GM12874 (cell line): Measurements from ENCODE around the gene TATDN2.

Source experiments
- TF ChIP-seq, protein P1 (sequence below): IDR thresholded peaks from 2 replicates; pipeline ENCODE4 v1.5.1; 2011; ENCODE audit warnings: low read depth, mild to moderate bottlenecking, control low read depth, low read length, moderate library complexity; ENCODE audit not compliant: insufficient read depth

The TATDN2 gene

DNA sequence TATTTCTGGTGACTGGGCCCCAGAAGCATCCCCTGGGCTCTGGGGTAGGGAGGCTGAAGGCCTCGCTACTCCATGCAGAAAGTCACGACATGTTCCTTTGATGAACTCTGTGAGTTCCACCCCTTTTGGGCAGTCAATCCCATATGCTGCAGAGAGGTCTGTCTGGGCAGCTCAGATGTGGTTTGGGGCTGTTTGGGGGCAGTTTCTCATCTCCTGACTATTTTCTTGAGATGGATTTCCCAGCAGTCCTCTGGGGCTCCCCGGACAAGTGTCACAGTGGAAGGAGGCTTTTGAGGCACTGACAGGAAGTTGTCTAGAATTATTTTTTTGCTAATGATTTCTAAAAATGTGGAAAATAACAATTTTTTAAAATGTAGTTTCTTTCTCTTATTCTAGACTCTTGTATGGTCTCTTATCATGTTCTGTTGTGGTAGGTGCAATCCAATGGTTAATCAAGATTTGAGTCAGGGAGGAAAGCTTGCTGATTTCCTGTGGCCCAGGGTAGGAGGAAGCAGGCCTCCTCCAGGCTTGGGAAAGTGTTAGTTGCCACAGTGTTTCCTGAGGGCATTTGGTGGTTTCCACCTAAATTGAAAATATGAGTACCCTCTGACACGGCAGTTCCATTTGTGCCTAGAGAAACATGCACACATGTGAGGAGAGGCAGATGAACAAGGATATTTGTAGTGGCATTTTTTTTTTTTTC lies 19.9 kb upstream of the TATDN2 start:
- TF ChIP-seq, protein P1, sequence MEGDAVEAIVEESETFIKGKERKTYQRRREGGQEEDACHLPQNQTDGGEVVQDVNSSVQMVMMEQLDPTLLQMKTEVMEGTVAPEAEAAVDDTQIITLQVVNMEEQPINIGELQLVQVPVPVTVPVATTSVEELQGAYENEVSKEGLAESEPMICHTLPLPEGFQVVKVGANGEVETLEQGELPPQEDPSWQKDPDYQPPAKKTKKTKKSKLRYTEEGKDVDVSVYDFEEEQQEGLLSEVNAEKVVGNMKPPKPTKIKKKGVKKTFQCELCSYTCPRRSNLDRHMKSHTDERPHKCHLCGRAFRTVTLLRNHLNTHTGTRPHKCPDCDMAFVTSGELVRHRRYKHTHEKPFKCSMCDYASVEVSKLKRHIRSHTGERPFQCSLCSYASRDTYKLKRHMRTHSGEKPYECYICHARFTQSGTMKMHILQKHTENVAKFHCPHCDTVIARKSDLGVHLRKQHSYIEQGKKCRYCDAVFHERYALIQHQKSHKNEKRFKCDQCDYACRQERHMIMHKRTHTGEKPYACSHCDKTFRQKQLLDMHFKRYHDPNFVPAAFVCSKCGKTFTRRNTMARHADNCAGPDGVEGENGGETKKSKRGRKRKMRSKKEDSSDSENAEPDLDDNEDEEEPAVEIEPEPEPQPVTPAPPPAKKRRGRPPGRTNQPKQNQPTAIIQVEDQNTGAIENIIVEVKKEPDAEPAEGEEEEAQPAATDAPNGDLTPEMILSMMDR = no peak

DNA sequence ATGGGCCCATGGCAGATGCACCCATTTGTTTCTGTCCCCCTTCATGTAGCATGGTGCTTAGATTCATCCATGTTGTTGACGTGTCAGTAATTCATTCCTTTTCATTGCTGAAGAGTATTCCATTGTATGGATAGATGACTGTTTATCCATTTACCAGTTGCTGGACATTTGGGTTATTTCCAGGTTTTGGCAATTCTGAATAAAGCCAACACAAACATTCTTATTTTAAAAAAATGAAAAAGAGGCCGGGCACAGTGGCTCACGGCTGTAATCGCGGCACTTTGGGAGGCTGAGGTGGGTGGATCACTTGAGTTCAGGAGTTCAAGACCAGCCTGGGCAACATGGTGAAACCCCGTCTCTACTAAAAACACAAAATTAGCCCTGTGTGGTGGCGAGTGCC lies 18.7 kb upstream of the TATDN2 start:
- TF ChIP-seq, protein P1 = no peak

DNA sequence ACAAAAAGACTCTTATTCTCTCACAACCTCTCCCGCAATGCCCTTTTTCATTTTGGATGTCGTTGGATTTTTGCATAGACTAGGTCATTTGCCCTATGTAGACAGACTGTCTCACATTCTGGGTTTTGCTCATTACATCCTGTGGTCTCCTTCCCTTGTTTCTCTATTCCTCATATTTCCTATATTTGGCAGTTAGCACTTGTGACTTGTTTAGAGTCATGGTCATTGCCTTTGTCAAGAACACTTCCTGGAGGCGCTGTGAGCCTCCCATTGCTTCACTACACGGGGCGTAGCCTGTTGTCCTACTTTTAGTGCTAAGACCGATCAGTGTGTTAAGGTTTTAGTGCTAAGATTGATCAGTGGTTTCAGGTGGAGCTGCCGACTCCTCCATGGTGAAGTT lies 16.1 kb upstream of the TATDN2 start:
- TF ChIP-seq, protein P1 = no peak

DNA sequence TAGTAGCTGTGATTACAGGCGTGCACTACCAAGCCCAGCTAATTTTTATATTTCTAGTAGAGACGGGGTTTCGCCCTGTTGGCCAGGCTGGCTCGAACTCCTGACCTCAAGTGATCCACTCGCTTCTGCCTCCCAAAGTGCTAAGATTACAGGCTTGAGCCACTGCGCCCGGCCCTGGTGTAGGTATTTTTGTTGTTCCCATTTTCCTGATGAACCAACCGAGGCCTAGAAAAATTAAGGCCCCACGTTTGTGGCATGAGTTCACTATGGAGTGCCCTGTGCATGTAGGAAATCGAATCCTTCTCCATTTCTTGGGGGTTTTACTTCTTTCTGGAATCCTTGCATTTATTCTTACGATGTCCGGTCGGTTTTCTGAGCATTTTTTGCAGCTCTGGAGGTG lies 14.3 kb upstream of the TATDN2 start:
- TF ChIP-seq, protein P1 = no peak

DNA sequence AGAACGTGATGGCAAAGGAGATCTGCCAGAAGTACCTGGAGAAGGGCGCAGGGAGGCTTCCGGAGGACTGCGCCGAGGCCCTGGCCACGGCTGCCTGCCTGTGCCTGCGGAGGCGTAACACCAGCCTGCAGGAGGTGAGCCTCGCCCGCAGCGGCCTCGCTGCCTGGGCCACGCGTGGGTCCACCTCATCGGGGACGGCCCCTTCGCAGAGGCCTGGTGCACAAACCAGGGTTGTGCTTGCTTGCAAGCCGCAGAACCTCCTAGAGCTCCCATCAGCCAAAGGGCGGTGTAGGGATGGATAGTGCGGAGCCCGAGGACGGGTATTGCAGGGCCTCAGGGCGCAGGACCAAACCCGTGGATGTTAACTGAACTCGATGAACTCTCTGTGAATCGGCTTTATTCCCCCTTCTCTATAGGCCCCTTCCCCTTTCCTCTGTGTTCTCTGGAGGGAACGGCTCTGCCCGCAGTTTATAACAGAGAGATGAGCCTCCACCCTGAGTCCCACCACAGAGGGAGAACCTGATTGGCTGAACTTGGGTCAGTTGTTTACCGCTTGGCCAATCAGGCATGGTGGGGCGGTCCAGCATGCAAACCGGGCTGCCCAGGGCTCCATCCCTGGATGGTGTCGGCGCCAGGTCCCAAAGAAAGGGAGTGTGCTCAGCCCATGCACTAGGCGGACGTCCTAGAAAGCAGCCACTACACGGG lies 13.6 kb upstream of the TATDN2 start:
- TF ChIP-seq, protein P1 = no peak

DNA sequence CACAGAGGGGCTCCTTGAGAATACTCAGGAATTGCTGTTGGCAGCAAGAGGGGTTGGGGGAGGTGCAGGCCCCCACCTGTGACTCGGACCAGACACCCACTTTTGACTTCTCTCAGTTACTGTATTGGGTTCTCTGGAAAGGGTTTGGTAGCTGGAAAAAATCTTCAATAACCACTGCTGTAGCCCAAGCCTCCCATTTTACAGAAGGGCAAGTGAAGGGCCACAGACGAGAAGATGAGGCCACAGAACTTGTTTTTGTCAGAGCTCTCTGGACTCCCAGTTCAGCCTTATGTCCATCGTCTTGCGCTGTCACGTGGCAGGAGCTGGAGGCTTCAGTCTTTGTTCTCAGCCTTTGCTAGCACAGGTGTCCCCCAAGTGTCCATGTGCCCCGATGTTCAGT lies 12.7 kb upstream of the TATDN2 start:
- TF ChIP-seq, protein P1 = no peak

DNA sequence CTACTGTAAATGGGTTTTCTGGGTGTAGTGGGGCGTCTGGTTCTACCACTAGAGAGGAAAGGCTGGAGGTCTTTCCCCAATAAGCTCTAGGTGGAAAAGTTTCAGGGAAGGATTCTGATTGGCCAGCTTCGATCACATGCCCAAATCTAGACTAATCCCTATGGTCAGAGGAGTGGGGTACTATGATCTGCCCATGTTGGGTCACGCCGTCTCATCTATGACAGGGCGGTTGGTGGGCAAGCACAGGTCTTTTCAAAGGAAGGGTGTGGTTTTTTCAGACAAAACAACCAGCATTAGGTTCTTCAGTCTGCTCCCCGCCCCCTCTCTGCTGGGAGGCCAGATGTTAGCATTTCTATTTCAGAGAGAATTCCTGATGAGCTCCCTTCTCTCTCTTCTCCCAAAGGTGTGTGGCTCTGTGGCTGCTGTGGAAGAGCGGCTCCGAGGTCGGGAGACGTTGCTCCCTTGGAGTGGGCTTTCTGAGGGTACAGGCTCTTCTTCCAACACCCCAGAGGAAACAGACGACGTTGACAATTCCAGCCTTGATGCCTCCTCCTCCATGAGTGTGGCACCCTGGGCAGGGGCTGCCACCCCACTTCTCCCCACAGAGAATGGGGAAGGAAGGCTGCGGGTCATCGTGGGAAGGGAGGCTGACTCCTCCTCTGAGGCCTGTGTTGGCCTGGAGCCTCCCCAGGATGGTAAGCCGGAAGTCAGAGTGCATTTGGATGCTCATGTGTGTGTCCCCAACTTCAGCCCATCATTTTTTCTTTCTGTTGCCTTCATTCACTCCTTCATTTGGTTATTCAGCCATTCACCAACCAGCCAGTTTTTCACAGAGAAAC lies 9.7 kb upstream of the TATDN2 start:
- TF ChIP-seq, protein P1 = no peak
